Stimulated activated CD4-positive, alpha-beta T cell treated with anti-CD3 and anti-CD28 coated beads, Interleukin-1b, Interleukin-23, amount 100 ng/mL, for 4 hours (primary cell): Measurements from ENCODE around the gene TAS2R50.
"Not testable (repeated sequence)": the region's sequence is repeated elsewhere in the genome, so short reads cannot be mapped to it uniquely, and the experiment has no call there.

Experiments
- DNase-seq, 2 donors: peaks; one replicate each; pipeline ENCODE4 v3.0.0-alpha.2; 2020; ENCODE audit warnings: low read depth in 2 of 2

The TAS2R50 gene

GRCh38 chr12:10986812-10987211 lies at the start of gene TAS2R50:
Gene TAS2R50 (minus strand): TSS chr12:10986912. CDS start chr12:10986860, 52 bp downstream.
- no peak for DNase-seq

- not testable (repeated sequence) for DNase-seq
These were observed 47.2 kb upstream of the TAS2R50 start for GRCh38 chr12:11033959-11034358.

GRCh38 chr12:11031307-11031706 lies 44.6 kb upstream of the TAS2R50 start, which contains the start of gene TAS2R31:
Gene TAS2R31 (minus strand): TSS chr12:11031407. CDS start chr12:11031335, 72 bp downstream.
- DNase-seq: no peak

GRCh38 chr12:11026118-11026517 lies 39.4 kb upstream of the TAS2R50 start:
- DNase-seq: no peak

- DNase-seq: no peak
These were observed 36.7 kb upstream of the TAS2R50 start for GRCh38 chr12:11023387-11023786.

GRCh38 chr12:11022520-11022919 lies 35.8 kb upstream of the TAS2R50 start, which contains the start of gene TAS2R19:
Gene TAS2R19 (minus strand): TSS chr12:11022620. CDS start chr12:11022571, 49 bp downstream.
- no peak for DNase-seq

- DNase-seq: no peak
These were observed 30.2 kb upstream of the TAS2R50 start for GRCh38 chr12:11016937-11017336.

- no peak for DNase-seq
These were observed 29.2 kb upstream of the TAS2R50 start for GRCh38 chr12:11015775-11016430.

- DNase-seq: no peak
These were observed 27.5 kb upstream of the TAS2R50 start for GRCh38 chr12:11014234-11014633.

- no peak for DNase-seq
These were observed 20.9 kb upstream of the TAS2R50 start for GRCh38 chr12:11007608-11008007.

GRCh38 chr12:10998204-10998603 lies 11.5 kb upstream of the TAS2R50 start, which contains the start of gene TAS2R20:
Gene TAS2R20 (minus strand): TSS chr12:10998304. CDS start chr12:10997875, 429 bp downstream.
- no peak for DNase-seq

- DNase-seq: no peak
These were observed 7.6 kb upstream of the TAS2R50 start for GRCh38 chr12:10994307-10994706.

GRCh38 chr12:10989107-10989506 lies 2.4 kb upstream of the TAS2R50 start:
- DNase-seq: no peak

GRCh38 chr12:10982244-10982643 lies 4.5 kb downstream of the TAS2R50 start:
- DNase-seq: peak in 1 of 2 donors; percentile 3

- DNase-seq: no peak
These were observed 11.7 kb downstream of the TAS2R50 start for GRCh38 chr12:10974965-10975364.

GRCh38 chr12:10968765-10969456 lies 17.8 kb downstream of the TAS2R50 start:
- DNase-seq: no peak

- no peak for DNase-seq
These were observed 19.3 kb downstream of the TAS2R50 start for GRCh38 chr12:10967409-10967808.

GRCh38 chr12:10966314-10966713 lies 20.4 kb downstream of the TAS2R50 start:
- no peak for DNase-seq

- DNase-seq: no peak
These were observed 21.2 kb downstream of the TAS2R50 start for GRCh38 chr12:10965476-10965875.

GRCh38 chr12:10960211-10960610 lies 26.5 kb downstream of the TAS2R50 start:
- no peak for DNase-seq

GRCh38 chr12:10959804-10960203 lies 26.9 kb downstream of the TAS2R50 start:
- DNase-seq: no peak

GRCh38 chr12:10957741-10958140 lies 29.0 kb downstream of the TAS2R50 start:
- DNase-seq: no peak

- no peak for DNase-seq
These were observed 30.6 kb downstream of the TAS2R50 start for GRCh38 chr12:10956085-10956484.
